SK-N-SH (cell line): ENCODE results near the gene DHRS12. TPM values are rescaled to one million over a fixed set of nuclear protein-coding genes. Genes with fewer than 3 reads are reported as not detected.
"Not testable (repeated sequence)": the region's sequence is repeated elsewhere in the genome, so short reads cannot be mapped to it uniquely, and the experiment has no call there.

Source experiments
- CTCF ChIA-PET: fragments of 300-600, 350-600 bp; formaldehyde crosslinking; extraction: SDS; loops from one replicate; lab custom pipeline; 2021; lab: Yijun Ruan, JAX
- POLR2A ChIA-PET: fragments of 350-600 bp; sonication (Branson Sonifier 250); formaldehyde crosslinking; extraction: SDS; loops from one replicate; lab custom pipeline; 2020; ENCODE audit warnings: antibody characterized with exemption, inconsistent platforms; lab: Yijun Ruan, JAX
- DNase-seq: peaks from one replicate; pipeline ENCODE4 v3.0.0; 2012
- H2AFZ ChIP-seq: fragments of 200-600 bp; sonication (generic); 2 replicates; pipeline ENCODE4 v1.8.1; 2016; ENCODE audit warnings: antibody characterized with exemption, mild to moderate bottlenecking, low read depth
- H3F3A ChIP-seq: fragments of 200-600 bp; sonication (generic); replicated peaks from 2 replicates; pipeline ENCODE3; 2016; ENCODE audit warnings: antibody characterized with exemption, mild to moderate bottlenecking; ENCODE audit not compliant: insufficient read depth
- H3K27ac ChIP-seq, 2 experiments: fragments of 200-500 bp in 1 of 2; fragments of 200-600 bp in 1 of 2; sonication (Bioruptor generic) in 1 of 2; sonication (generic), shearing (Covaris generic) in 1 of 2; 2 replicates each; pipeline versions ENCODE4 v1.5.1 to v1.6.1; 2014 to 2016; ENCODE audit warnings: low read depth in 2 of 2, inconsistent platforms in 1 of 2, low read length in 1 of 2, mild to moderate bottlenecking in 1 of 2, mixed read lengths in 1 of 2
- H3K27me3 ChIP-seq: fragments of 200-600 bp; sonication (generic), shearing (Covaris generic); 2 replicates; pipeline ENCODE4 v1.6.1; 2016; ENCODE audit warnings: mixed run types; ENCODE audit not compliant: insufficient read depth
- H3K36me3 ChIP-seq, 2 experiments: fragments of 200-500 bp in 1 of 2; fragments of 200-600 bp in 1 of 2; sonication (Bioruptor generic) in 1 of 2; sonication (generic) in 1 of 2; replicated peaks in 1 of 2; 2 replicates each; pipeline versions ENCODE3 to v1.5.1; 2014 to 2016; ENCODE audit warnings: low read length in 1 of 2, mild to moderate bottlenecking in 1 of 2; ENCODE audit not compliant: insufficient read depth in 2 of 2, control insufficient read depth in 1 of 2
- H3K4me1 ChIP-seq, 2 experiments: fragments of 200-500 bp in 1 of 2; fragments of 200-600 bp in 1 of 2; sonication (Bioruptor generic) in 1 of 2; sonication (generic), shearing (Covaris generic) in 1 of 2; 2 replicates each; pipeline versions ENCODE4 v1.5.1 to v1.6.1; 2014 to 2016; ENCODE audit warnings: low read depth in 1 of 2, low read length in 1 of 2, mixed run types in 1 of 2; ENCODE audit not compliant: insufficient read depth in 2 of 2, control insufficient read depth in 1 of 2
- H3K4me2 ChIP-seq: fragments of 200-600 bp; sonication (generic), shearing (Covaris generic); 2 replicates; pipeline ENCODE4 v1.6.1; 2017; ENCODE audit warnings: mixed run types
- H3K4me3 ChIP-seq, 2 experiments: fragments of 200-500 bp in 1 of 2; fragments of 200-600 bp in 1 of 2; sonication (Bioruptor generic) in 1 of 2; sonication (generic), shearing (Covaris generic) in 1 of 2; 2 replicates each; pipeline versions ENCODE4 v1.5.1 to v1.8.1; 2014 to 2016; ENCODE audit warnings: low read depth in 2 of 2, inconsistent platforms in 1 of 2, low read length in 1 of 2, mild to moderate bottlenecking in 1 of 2, mixed read lengths in 1 of 2, moderate library complexity in 1 of 2
- H3K79me2 ChIP-seq: fragments of 200-600 bp; sonication (generic); 2 replicates; pipeline ENCODE4 v1.8.1; 2017; ENCODE audit warnings: mild to moderate bottlenecking; ENCODE audit not compliant: insufficient read depth
- H3K9ac ChIP-seq: fragments of 200-600 bp; sonication (generic); 2 replicates; pipeline ENCODE4 v1.6.1; 2017; ENCODE audit warnings: mixed run types
- H3K9me2 ChIP-seq: fragments of 200-600 bp; sonication (generic); 2 replicates; pipeline ENCODE4 v1.6.1; 2017; ENCODE audit warnings: mixed run types
- H3K9me3 ChIP-seq: fragments of 200-600 bp; sonication (generic); 2 replicates; pipeline ENCODE4 v1.6.1; 2017; ENCODE audit warnings: mixed run types, mild to moderate bottlenecking, moderate library complexity
- H4K20me1 ChIP-seq: fragments of 200-600 bp; sonication (generic); 2 replicates; pipeline ENCODE4 v1.6.1; 2017; ENCODE audit warnings: mild to moderate bottlenecking, mixed run types; ENCODE audit not compliant: insufficient read depth
- CHD2 ChIP-seq: fragments of 150-350 bp; IDR thresholded peaks from 2 replicates; pipeline ENCODE4 v1.6.1; 2018; ENCODE audit warnings: low read length; ENCODE audit not compliant: partially characterized antibody
- CTCF ChIP-seq: fragments of 200-600 bp; sonication (generic); IDR thresholded peaks from 2 replicates; pipeline ENCODE4 v1.6.1; 2017; ENCODE audit warnings: antibody characterized with exemption, mild to moderate bottlenecking, moderate library complexity
- FOXM1 ChIP-seq: IDR thresholded peaks from 2 replicates; pipeline ENCODE4 v1.4.0; 2012; ENCODE audit warnings: low read depth, mild to moderate bottlenecking
- JUND ChIP-seq: IDR thresholded peaks from 2 replicates; pipeline ENCODE4 v1.4.0; 2012
- MEF2A ChIP-seq: IDR thresholded peaks from 2 replicates; pipeline ENCODE4 v1.4.0; 2012; ENCODE audit warnings: low read depth, borderline replicate concordance
- MXI1 ChIP-seq: IDR thresholded peaks from 2 replicates; pipeline ENCODE4 v1.6.1; 2012; ENCODE audit warnings: mild to moderate bottlenecking, low read depth, low read length, improper control_type of control experiment
- NFIC ChIP-seq: IDR thresholded peaks from 2 replicates; pipeline ENCODE4 v1.4.0; 2012; ENCODE audit warnings: borderline replicate concordance
- PBX3 ChIP-seq: IDR thresholded peaks from 2 replicates; pipeline ENCODE4; 2012
- SMC3 ChIP-seq: IDR thresholded peaks from 2 replicates; pipeline ENCODE4 v1.6.1; 2012; ENCODE audit warnings: low read depth, low read length, improper control_type of control experiment
- TAF1 ChIP-seq: IDR thresholded peaks from 2 replicates; pipeline ENCODE4 v1.6.1; 2012; ENCODE audit warnings: low read depth, mild to moderate bottlenecking, low read length, moderate library complexity, borderline replicate concordance
- TCF12 ChIP-seq: IDR thresholded peaks from 2 replicates; pipeline ENCODE4 v1.4.0; 2012
- WGBS: methylation state at CpG from one replicate; pipeline ENCODE4 v1.1.6; 2017; ENCODE audit warnings: low lambda C conversion rate; 5-methylcytosine and 5-hydroxymethylcytosine counted together
- polyA plus RNA-seq, 3 experiments: library from polyadenylated mRNA; depleted of rRNA; stranded (reverse); fragments of >200 nt; gene quantifications; 2 replicates each; pipeline ENCODE4 v1.2.3, GENCODE V29; 2012

Gene DHRS12
- polyA plus RNA-seq, 1 of the 3 experiments (the other 2 are of a cell fraction), result 9.6 TPM

- ChIA-PET POLR2A (no interaction called here), CTCF (interaction anchor here (1.4 to 4.3 kb wide), 3 partner anchors 10 to 304 kb away, joined by 3 to 26 read pairs (median 12); partner anchors contain the start of genes NEK5 and TMEM272)
- 75% methylated on average over 2 of the region's 2 CpGs for WGBS
- no peaks in the 10 kb centered on the region for H3F3A ChIP-seq
- H3K4me1 ChIP-seq, result peaks cover 0 to 16% of the 10 kb centered on the region in 2 experiments; a peak in 1 of 4 replicates
- H3K27me3 ChIP-seq, result no peaks in the 10 kb centered on the region; the same call in none of the 2 replicates
- H3K9ac ChIP-seq, result no peak overlapping the region
- H3K36me3 ChIP-seq, result no peaks in the 10 kb centered on the region
- no peak overlapping the region for H2AFZ ChIP-seq
- no peak overlapping the region for H3K4me2 ChIP-seq
- no peak overlapping the region; a peak in 1 of 4 replicates for H3K27ac ChIP-seq
- no peaks in the 10 kb centered on the region for H3K9me2 ChIP-seq
- H3K79me2 ChIP-seq, result no peaks in the 10 kb centered on the region
- no peak overlapping the region for H3K4me3 ChIP-seq
- TF ChIP-seq NFIC (no peak), JUND (no peak), MEF2A (no peak), MXI1 (no peak), TCF12 (no peak), CHD2 (no peak), SMC3 (no peak), TAF1 (no peak), CTCF (no peak), PBX3 (no peak), FOXM1 (no peak)
- H4K20me1 ChIP-seq, result no peaks in the 10 kb centered on the region
- no peaks in the 10 kb centered on the region for H3K9me3 ChIP-seq
- DNase-seq, result no peak
Measured at GRCh38 chr13:51825165-51825592, 21.2 kb upstream of the DHRS12 start.

GRCh38 chr13:51824712-51825111 is 20.7 kb upstream of the DHRS12 start:
- H3K9me2 ChIP-seq, H4K20me1 ChIP-seq, H3K27me3 ChIP-seq, POLR2A ChIA-PET, H2AFZ ChIP-seq, H3K4me3 ChIP-seq, H3K27ac ChIP-seq, H3F3A ChIP-seq, H3K79me2 ChIP-seq, H3K9me3 ChIP-seq, H3K9ac ChIP-seq, H3K36me3 ChIP-seq, H3K4me2 ChIP-seq, DNase-seq: not testable (repeated sequence)
- peaks cover 0 to 16% of the 10 kb centered on the region in 2 experiments; a peak in 1 of 4 replicates for H3K4me1 ChIP-seq
- CTCF ChIA-PET, result interaction anchor here (1.4 to 4.3 kb wide), 3 partner anchors 9 to 304 kb away, joined by 3 to 26 read pairs (median 12); partner anchors contain the start of genes NEK5 and TMEM272
- WGBS, result 86% methylated on average over 11 of the region's 11 CpGs
